T-helper 2 cell treated with Interferon-gamma antibody and Interleukin-4, amounts not matched to agents 100 ng/mL and 5 ng/mL, for 36 hours (primary cell): ENCODE measurements around the gene CAPN12. TPM values are rescaled to one million over a fixed set of nuclear protein-coding genes. Genes with fewer than 3 reads are reported as not detected.

Experiments
- intact Hi-C: fragments of 100-400 bp; cut with micrococcal nuclease; formaldehyde crosslinking; loops from one replicate; pipeline ENCODE4 v1.15.1; 2023
- total RNA-seq: library from RNA; stranded (reverse); gene quantifications from 2 replicates; pipeline ENCODE4 v1.2.3, GENCODE V29; 2022

The CAPN12 gene
- total RNA-seq, 1 donor from 2014 or later: 5.3 TPM

GRCh38 chr19:38737921-38738737 is 6.1 kb downstream of the CAPN12 start:
- intact Hi-C loops: loop anchor here (1.0 kb wide), 1 partner anchor 93 kb away; the partner anchor contains the start of gene ECH1

GRCh38 chr19:38737281-38737865 is 6.9 kb downstream of the CAPN12 start:
- intact Hi-C loops: loop anchor here (1.0 kb wide), 1 partner anchor 94 kb away; the partner anchor contains the start of gene ECH1

- intact Hi-C loops: loop anchor here (1.0 kb wide), 1 partner anchor 95 kb away; the partner anchor contains the start of gene ECH1
Measured at GRCh38 chr19:38736413-38737280, 7.6 kb downstream of the CAPN12 start.

DNA sequence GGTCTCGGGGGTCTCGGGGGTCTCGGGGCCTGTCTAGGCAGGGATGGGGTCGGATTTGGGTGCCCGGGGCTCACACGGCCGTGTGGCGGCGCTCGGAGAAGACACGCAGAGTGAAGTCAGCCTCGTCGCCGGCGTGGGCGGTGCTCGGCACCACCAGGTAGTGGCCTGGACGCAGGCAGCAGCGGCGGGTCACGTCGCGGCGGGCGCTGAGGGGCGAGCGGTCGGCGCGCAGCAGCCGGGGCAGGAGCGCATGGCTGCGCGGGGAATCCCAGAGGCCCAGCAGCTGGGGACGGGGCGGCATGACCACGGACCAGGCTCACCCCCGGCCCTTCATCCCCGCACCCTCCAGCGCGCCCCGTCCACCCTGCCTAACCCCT is 8.2 kb downstream of the CAPN12 start:
- intact Hi-C loops: no loop called here

DNA sequence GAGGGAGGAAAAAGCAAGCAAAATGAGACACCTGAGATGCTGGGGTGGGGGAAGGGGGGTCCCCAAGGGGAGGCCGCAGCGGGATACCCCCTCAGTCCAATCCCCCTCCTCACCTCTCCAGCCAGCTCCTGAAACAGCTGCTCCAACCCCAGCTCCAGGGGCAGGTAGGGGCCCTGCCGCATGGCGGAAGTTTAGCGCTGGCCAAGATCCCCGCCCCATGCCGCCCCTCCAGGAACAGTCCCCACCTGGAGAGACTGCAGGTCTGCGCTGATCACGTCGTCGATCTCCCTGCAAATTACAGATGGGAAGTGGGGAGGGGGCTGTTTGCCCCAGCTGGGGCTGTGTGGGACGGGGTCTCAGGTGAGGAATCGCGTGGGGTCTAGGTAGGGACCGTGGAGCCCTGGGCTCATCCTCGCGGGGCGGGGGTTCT is 9.0 kb downstream of the CAPN12 start:
- intact Hi-C loops: no loop called here

- intact Hi-C loops: no loop called here
Measured at GRCh38 chr19:38734426-38735256, 9.6 kb downstream of the CAPN12 start.

DNA sequence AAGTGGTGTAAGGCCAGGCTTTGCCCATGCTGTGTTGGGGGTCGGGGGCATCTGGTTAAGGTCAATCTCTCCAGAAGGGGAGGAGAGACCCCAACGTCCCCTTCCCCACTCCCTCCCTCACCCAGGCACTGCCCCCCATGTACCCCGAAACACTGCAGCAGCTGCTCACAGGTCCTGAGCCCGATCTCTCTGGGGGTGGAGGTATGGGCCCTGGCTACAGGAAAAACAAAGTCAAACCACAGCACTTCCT is 10.2 kb downstream of the CAPN12 start:
- intact Hi-C loops: no loop called here

DNA sequence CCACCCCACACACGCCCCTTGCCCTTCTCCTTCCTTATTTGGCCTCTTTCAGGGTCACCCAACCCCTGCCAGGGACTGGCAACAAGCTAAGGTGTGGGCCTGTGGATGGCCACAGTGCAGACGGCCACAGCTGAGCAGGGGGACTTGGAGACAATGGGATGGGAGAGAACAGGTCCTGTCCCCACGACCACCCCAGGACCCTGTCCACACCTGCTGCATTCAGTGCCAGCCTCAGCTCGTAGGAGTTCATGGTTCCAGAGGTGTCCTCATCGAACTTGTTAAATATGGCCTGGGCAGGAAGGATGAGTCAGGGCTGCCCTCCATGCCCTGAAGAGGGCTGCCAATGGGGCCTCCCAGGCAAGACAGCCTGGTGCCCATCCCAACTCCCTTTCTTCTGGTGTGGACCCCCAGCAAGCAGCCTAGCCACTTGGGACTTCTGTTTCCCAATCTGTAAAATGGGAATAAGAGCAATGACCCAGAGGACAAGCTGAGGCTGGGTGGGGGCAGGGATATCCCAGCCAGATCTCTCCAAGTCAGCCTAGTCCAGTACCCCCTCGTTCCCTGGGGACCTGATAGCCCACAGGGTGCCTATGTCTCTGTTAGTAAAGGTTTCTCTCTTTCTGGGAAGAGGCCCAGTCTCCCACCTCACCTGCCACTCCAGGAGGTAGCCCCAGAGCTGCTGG is 10.6 kb downstream of the CAPN12 start:
- intact Hi-C loops: no loop called here

DNA sequence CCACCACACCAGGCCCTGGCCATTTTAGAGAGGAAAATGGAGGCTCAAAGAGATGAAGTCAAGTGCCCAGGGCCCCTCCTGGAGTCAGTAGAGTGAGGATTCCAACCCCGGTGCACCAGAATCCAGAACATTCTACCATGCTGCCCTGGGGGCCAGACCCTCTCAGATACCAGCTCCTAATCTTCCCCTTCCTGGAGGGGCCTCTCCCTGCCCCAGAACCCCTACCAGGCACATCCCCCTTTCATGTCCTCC is 11.1 kb downstream of the CAPN12 start:
- intact Hi-C loops: no loop called here

GRCh38 chr19:38731654-38732301 is 12.5 kb downstream of the CAPN12 start:
- intact Hi-C loops: no loop called here

- intact Hi-C loops: no loop called here
Measured at GRCh38 chr19:38730731-38731589, 13.3 kb downstream of the CAPN12 start.

DNA sequence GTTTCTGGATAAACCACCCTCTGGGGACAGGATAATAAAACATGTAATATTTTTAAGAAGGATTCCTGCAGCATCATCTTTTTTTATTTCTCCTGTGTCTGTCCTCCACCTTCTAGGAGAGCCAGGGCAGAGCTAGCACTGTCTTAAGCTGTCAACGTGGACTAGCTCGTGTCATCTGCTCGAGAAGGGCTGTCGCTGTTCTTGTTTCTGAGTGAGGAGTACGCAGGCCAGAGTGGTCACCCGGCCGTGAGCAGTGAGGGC is 13.9 kb downstream of the CAPN12 start:
- intact Hi-C loops: no loop called here

DNA sequence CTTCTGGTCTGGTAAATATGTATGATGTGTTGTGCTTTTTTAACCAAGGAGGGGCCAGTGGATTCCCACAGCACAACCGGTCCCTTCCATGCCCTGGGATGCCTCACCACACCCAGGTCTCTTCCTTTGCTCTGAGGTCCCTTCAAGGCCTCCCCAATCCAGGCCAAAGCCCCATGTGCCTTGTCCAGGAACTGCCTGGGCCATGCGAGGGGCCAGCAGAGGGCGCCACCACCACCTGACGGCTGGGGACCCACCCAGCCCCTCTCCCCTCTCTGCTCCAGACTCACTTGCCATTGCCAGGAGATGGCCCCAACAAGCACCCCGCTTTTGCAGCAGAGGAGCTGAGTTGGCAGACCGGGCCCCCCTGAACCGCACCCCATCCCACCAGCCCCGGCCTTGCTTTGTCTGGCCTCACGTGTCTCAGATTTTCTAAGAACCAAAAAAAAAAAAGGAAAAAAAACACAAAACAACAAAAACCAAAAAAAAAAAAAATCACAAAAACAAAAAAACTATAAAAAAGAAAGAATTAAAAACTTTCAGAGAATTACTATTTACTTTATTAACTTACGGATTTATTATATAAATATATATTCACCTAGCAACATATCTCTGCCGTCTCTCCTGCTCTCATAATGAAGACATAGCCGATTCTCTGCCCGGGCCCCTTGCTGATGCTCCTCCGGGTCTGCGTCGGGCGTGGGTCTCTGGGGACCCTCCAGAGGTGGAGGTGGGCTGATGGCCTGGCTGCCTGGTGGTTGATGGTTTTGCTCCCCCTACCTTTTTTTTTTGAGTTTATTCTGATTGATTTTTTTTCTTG is 14.4 kb downstream of the CAPN12 start:
- intact Hi-C loops: loop anchor here (1.0 kb wide), 2 partner anchors 139 to 200 kb away; partner anchors contain the start of genes MRPS12 and SARS2

DNA sequence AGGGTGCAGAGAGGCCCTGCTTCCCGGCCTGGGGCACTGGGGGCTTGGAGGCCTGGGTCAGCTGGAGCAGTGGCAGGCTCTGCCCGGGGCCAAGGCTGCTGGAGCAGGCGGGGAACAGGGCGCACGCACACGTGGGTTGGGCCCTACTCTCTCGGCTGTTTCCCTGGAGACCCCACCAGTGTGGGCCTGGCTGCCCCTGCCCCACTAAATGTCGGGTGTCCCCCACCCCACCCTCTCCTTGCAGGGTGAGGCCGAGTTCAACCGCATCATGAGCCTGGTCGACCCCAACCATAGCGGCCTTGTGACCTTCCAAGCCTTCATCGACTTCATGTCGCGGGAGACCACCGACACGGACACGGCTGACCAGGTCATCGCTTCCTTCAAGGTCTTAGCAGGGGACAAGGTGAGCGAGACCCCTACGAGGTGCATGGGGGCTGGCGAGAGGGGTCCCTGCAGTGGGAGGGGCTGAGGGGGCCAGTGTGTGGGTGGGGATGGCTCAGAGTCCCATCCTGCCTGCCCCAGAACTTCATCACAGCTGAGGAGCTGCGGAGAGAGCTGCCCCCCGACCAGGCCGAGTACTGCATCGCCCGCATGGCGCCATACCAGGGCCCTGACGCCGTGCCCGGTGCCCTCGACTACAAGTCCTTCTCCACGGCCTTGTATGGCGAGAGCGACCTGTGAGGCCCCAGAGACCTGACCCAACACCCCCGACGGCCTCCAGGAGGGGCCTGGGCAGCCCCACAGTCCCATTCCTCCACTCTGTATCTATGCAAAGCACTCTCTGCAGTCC is 15.3 kb downstream of the CAPN12 start:
- intact Hi-C loops: loop anchor here (1.0 kb wide), 2 partner anchors 140 to 201 kb away; partner anchors contain the start of genes MRPS12 and SARS2

DNA sequence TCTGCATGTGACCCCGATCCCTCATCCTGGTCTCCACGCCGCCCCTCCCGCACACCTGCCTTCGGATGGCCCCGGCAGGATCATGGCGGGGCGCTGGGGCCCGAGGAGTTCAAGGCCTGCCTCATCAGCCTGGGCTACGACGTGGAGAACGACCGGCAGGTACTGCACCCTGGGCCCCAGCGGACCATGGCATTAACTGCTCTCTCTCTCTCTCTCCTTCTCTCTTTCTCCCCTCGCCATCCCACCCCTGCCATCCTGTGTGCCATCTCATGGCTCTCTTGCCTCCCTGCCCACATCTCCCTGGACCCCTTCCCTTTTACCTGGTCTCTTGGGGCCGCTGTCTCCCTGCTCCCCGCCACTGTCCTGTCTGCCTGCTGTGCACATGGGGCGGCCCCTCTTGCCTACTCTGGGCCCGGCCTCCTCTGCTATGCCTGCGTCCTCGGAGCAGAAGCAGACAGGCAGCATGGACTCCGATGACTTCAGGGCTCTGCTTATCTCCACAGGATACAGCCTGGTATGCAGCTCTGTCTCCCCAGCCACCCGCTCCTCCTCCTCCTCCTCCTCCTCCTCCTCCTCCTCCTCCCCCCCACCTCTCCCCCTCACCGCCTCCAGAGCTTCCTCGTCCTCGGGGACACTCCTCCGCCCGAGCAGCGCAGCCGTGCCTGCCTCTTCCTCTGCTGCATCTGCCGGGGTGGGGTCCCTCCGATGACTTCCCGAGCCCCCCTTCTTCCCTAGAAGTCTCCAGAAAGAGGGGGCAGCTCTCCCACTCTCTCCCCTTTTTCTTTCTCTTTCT is 16.2 kb downstream of the CAPN12 start:
- intact Hi-C loops: no loop called here

GRCh38 chr19:38727306-38727867 is 16.9 kb downstream of the CAPN12 start:
- intact Hi-C loops: no loop called here
